GM06990 (cell line): ENCODE data around the gene CLK2.
"Not testable (repeated sequence)": the region's sequence is repeated elsewhere in the genome, so short reads cannot be mapped to it uniquely, and the experiment has no call there.

Experiments
- DNase-seq: peaks from one replicate; pipeline ENCODE4 v3.0.0-alpha.2; 2011; ENCODE audit not compliant: insufficient read length; ENCODE audit errors: extremely low read depth
- H3K27me3 ChIP-seq: replicated peaks from 2 replicates; pipeline ENCODE4 v1.6.0; 2011; ENCODE audit warnings: low read length; ENCODE audit not compliant: control insufficient read depth, insufficient read depth
- H3K36me3 ChIP-seq: 2 replicates; pipeline ENCODE4 v1.5.1; 2011; ENCODE audit warnings: low read length; ENCODE audit not compliant: control insufficient read depth, insufficient read depth
- H3K4me3 ChIP-seq: replicated peaks from 2 replicates; pipeline ENCODE4 v1.5.1; 2011; ENCODE audit warnings: low read depth, mild to moderate bottlenecking, control low read depth, low read length
- CTCF ChIP-seq: IDR thresholded peaks from 2 replicates; pipeline ENCODE4 v1.5.1; 2011; ENCODE audit warnings: low read length, control low read depth, mild to moderate bottlenecking, inconsistent platforms; ENCODE audit not compliant: insufficient read depth, poor library complexity, severe bottlenecking

CLK2 gene

DNA sequence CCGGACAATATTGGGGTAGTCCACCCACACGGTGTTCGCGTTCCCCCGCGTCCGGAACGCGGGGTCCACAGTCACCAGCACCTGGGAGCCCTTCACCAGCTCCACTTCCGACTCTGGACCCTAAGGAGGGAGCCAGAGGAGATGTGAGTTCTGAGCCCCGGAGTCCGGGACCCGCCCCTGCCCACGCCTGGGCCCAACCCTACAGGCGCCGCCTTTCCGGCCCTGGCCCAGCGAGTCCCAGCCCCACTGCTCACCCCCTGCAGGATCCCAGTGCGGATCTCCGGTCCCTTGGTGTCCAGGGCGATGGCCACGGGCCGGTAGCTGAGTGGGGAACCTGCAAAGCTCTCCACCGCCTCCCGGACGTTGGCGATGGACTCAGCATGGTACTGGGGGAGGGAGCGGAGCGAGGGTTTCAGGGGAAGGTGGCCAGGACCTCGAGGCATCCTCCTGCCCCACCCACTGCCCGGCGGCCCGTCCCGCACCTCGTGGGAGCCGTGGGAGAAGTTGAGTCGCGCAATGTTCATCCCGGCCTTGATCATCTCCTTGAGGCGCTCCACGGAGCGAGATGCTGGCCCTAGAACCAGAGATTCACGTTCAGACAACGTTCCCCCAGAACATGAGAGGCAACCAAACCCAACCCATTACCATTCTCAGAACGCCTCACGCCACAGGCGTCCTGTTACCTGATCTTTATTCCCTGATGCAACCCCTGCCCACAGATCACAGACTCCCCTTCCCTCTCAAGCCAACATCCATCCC is 22.1 kb upstream of the CLK2 start:
- Histone ChIP-seq H3K4me3 (no peak overlapping the region), H3K27me3 (no peaks in the 10 kb centered on the region)

DNA sequence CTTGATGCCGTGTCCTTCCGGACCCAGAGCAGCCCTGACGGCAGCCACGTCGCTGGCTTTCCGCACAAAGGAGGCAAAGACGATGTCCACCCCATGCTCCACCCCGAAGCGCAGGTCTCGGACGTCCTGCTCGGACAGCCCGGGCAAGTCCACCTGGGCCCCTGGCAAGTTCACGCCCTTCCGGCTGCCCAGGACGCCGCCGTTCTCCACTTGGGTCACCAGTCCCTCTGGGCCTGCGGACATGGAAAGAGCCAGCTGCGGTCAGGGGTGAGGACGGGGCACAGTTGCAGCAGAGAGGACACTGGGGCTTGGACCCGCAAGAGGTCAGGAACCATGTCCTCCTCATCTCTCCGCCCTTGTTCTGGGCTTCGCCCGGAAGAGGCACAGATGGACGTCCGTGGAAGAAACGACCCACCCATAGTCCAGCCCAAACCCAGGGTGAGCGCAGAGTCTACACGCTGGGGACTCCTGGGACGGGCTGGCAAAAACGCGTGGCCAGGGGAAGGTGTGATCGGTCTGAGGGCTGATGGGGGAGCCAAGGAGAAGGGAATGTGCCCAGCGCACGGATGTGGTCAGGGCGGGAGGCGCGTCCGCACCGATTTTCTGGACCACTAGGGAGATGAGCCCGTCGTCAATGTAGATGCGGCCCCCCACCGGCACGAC is 21.3 kb upstream of the CLK2 start:
- Histone ChIP-seq H3K27me3 (no peaks in the 10 kb centered on the region), H3K4me3 (no peak overlapping the region)
- no peak for TF ChIP-seq CTCF

More for the DNA sequence above, 22.1 kb upstream of the CLK2 start:
- H3K36me3 ChIP-seq: no peaks in the 10 kb centered on the region
- TF ChIP-seq CTCF: no peak
- DNase-seq: no peak

GRCh38 chr1:155293086-155293749 is 19.9 kb upstream of the CLK2 start:
- no peak for TF ChIP-seq CTCF

More for the DNA sequence above, 21.3 kb upstream of the CLK2 start:
- no peak for DNase-seq
- H3K36me3 ChIP-seq: no peaks in the 10 kb centered on the region

DNA sequence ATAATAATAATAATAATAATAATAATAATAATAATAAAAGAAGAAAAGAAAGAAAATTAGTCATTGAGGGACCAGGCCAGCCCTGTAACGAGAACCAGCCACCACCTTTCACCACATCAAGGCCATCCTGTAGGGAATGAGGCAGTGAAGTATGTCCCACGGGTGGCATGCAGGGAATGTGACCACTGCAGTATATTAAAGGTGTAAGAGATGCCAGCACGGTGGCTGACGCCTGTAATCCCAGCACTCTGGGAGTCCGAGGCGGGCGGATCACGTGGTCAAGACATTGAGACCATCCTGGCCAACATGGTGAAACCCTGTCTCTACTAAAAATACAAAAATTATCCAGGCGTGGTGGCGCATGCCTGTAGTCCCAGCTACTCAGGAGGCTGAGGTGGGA is 17.7 kb upstream of the CLK2 start:
- H3K36me3 ChIP-seq: not testable (repeated sequence)

More at GRCh38 chr1:155293086-155293749, 19.9 kb upstream of the CLK2 start:
- Histone ChIP-seq H3K4me3 (no peak overlapping the region), H3K27me3 (no peaks in the 10 kb centered on the region), H3K36me3 (no peaks in the 10 kb centered on the region)
- DNase-seq: no peak

DNA sequence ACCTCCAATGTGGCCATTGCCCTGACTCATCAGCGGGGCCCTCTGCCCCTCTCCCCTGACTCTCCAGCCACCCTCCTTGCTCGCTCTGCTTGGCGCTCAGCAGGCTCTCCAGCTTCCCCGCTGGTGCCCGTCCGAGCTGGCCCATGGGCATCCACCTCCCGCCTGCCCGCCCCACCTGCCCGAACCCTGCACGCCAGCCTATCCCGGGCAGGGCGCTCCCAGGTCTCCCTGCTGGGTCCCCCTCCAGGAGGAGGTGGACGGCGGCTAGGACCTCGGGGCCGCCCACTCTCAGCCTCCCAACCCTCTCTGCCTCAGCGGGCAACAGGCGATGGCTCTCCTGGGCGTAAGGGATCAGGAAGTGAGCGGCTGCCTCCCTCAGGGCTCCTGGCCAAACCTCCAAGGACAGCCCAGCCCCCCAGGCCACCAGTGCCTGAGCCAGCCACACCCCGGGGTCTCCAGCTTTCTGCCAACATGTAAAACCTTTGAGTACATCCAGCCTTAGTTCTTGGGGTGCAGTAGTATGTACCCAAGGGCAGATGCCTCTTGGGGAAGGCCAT is 14.8 kb upstream of the CLK2 start:
- DNase-seq: no peak
- TF ChIP-seq CTCF: no peak
- Histone ChIP-seq H3K4me3 (no peak overlapping the region), H3K27me3 (no peaks in the 10 kb centered on the region), H3K36me3 (no peaks in the 10 kb centered on the region)

More for the DNA sequence above, 17.7 kb upstream of the CLK2 start:
- not testable (repeated sequence) for H3K27me3 ChIP-seq, DNase-seq, H3K4me3 ChIP-seq

DNA sequence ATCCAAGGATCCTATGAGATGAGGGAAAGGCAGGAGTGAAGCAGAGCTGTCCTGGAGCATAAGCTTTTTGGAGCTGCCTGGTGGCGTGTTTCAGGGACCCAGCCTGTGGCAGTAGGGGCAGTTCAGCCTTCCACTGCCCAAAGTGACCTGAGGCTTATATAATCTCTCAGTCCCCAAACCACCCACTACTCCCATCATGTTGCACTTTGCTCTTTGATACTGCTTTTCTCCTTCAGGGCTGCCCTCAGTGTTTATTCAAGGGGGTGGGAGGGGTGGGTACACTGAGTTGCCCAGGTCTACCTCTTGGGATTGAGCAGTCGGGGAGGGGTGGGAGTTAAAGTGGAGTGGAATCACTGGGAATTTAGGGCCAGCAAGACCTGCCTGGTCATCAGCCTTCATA is 13.2 kb upstream of the CLK2 start:
- H3K4me3 ChIP-seq: no peak overlapping the region
- TF ChIP-seq CTCF: no peak
- H3K36me3 ChIP-seq: no peaks in the 10 kb centered on the region
- no peaks in the 10 kb centered on the region for H3K27me3 ChIP-seq
- DNase-seq: no peak
